ENCODE data around the gene CCND3.

Gene CCND3

GRCh38 chr6:41920921-41921711 is 20.5 kb downstream of the CCND3 start, which contains the start of the genes BYSL and MED20:
TSS of gene BYSL (plus strand) at chr6:41921499. CDS start at chr6:41921563, 64 bp downstream.
TSS of gene MED20 (minus strand) at chr6:41921139. CDS start at chr6:41921018, 121 bp downstream.
- DNase-seq = peak; percentile 96

DNA sequence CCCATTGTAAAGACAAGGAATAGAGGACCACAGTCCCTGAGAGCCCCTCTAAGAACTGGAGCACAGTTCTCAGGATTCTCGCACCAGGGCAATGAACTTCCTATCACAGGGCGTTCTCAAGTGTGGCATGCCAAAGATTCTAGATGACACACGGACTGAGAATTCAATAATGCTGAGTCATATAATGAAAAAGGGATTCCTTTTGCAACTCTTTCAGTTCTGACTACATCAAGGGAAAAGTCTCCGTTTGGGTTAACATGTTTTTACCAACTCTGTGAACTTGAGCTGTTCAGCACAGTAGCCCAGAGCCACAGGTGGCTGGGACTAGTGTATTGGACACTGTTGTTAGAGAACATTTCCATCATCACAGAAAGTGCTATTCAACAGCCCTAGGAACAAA is 24.1 kb downstream of the CCND3 start:
- DNase-seq = no peak

DNA sequence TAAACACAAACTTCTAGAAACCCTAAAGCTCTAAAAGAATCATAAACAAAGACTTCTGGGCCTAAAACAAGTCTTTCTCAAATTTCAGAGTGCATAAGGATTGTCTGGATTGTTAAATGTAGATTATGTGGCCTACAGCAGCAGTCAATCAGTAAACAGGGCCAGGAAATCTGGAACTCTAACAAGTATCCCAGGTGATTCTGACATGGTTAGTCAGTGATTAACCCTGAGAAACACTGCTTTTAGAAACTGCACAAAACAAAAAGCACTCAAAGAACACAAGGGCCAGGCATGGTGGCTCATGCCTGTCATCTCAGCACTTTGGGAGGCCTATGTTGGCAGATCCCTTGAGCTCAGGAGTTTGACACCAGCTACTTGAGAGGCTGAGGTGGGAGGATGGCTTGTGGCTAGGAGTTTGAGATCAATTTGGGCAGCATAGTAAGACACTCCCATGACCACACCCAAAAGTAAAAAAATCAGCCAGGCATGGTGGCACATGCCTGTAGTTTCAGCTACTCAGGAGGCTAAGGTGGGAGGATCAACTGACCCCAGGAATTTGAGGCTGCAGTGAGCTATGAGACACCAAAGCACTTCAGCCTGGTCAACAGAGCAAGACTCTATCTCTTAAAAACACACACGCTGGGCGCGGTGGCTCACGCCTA is 26.6 kb downstream of the CCND3 start:
- DNase-seq = no peak

GRCh38 chr6:41914343-41914742 is 27.3 kb downstream of the CCND3 start:
- no peak for DNase-seq

DNA sequence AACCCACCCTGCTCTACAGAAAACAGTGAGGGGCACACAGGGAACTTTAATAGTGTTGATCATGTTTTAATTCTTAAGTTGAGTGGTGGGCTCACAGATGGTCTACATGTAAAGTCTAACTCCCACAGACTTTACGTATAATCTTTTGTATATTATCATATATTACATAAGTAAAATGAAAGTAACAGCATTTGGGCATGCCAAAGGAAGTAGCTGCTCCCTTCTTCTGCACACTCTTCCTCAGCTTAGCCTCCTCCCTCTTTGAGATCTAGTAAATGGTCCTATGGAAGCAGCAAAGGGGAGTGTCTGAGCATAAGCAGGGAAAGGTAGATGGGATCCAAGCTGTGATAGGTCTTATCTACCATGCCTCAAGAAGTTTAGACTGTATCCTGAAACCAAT is 31.9 kb downstream of the CCND3 start:
- DNase-seq = no peak

DNA sequence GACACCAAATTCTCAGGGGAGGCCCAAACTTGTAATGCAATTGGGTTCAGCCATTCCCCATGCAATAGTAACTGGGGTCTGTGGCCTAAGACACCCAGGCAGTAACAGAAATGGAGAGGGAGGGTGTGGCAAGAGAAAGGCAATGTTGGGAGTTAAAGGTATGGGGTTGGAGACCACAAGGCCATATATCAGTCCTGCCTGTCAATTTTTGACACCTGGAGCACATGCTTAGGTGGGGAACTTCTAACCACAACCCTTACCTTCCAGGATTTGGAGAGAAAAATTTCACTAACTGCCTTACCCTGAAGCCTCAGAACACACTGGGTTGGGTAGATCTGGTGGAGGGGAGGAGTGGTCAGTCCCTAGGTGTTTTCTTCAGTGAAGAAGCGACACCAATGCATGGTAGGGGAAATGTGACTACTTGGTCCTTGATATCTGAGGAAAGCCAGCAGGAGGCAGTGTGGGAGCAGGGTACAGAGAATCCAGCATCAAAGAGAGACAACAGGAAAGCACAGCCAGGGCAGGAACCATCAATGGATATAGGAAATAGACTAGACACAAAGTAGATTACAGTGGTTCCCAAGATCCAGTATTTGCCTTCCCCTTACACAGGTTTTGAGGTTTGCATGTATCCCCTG is 39.6 kb downstream of the CCND3 start:
- DNase-seq = peak; percentile 67

- no peak for DNase-seq
These were observed 40.7 kb downstream of the CCND3 start for GRCh38 chr6:41900861-41901260.

- DNase-seq = no peak
These were observed 45.3 kb downstream of the CCND3 start for GRCh38 chr6:41896281-41896680.

DNA sequence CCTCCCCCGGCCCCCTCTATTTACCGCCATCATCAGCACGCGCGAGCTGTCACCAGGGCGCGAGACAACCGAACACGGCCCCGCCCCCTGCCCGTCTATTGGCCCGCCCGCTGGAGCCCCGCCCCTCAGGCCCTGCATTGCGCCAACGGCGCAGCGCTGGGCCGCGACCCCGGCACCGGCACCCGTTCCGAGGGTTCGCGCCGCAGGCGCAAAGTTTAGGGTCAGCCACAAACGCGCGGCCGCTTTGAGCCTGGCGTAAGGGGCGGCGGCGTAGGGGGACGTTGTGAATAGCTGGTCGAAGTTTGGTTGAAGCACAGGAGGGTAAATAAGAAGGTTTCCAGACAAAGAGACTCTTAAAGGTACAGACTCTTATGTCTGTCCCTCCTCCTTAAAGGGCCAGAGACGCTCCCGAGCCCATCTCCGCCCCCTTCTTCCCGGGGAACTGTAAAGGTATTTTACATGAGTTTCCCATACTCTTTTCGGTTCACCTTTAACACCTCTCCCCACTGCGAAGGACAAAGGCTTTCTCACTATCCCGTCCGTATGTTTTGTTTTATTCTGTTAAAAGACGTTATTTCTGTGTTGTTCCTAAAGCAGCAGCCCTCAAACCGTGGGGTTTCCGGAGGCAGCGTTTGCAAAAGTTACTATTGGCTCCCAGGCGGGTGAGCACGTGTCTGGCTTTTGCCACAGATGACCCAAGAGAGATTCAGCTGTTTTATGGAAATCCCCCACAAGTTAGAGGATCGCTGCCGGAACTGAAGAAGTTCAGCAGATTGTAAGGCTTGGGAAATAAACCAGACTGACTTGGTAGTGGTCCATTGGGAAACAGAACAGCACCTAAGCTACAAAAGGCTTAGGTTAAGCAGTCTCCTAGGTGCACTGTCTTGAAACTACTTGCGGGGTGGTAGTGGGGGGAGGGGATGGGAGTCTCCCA is 46.0 kb downstream of the CCND3 start, which contains the start of gene USP49:
TSS of gene USP49 (minus strand) at position 76 of the 934 bp plus-strand sequence. CDS start 88,392 bp downstream, outside the sequence.
- peak; percentile 92 for DNase-seq

DNA sequence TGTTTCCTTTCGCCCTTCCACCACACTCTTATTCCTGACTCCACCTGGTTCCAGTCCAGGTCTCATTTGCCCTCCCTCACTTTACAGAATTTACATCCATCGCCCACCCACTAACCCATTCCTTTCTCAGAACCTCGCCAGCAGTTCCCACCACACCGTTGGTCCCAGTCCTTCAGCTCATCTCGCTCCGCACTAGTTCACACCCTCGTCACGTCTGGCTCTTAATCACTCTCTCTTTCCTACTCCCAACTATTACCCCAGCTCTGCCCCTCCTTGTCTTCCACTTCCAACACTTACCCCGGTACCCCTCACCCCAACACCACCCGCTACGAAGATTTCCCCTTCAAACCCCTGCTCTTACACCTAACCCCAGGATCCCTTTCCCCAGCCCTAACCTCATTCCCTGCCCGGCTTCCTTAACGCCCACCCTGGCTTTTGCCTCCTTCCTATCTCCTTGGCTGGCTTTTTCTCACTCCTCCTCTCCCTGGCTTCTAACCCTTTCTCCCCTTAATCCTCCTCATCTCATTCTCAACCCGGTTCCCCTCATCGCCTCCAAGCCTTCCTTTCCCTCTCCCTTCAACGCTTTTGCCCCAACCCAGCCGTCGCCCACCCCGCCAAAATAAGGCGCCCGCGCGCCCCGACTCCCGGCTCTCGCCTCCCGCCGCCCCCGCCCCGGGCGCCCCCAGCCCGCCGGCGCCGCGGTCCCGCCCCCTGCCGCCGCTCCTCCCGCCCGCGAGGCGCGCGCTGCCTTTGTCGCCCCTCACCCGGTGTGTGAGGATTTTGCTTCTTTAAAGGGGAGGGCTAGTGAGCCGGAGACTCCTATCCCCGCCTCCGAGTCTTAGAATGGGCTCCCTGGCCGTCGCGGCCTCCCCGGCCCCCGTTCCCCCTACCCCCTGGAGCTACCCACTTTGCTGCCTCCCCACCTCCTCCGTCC is 47.0 kb downstream of the CCND3 start:
- peak; percentile 13 for DNase-seq

DNA sequence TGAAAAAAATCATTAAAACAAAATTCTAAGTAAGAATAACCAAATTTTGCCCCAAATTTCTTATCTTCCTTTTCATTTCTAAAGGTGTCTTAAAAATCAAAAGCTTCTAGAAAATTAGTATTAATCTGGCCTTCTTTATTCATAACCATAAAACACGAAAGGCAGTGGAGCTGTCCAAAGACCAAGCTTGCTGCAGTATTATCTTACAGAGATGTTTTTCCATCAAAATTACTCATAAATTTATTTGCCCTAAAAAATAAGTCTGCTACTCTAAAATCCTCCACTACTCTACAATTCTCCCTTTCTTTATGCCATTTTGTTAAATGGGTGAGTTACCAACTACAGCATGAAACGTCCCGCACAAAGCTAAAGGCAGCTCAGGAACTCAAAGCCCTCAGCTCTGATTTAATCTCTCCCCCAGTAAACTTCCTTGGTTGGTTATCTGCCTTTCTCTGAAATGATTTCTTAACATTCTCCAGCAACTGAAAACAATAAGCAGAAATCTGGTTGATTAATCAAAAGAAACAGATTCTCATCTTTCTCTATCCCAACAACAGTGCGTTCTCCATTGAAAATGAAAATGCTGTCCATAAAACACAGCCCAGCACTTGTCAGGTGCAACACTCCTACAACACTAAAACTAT is 48.6 kb downstream of the CCND3 start:
- no peak for DNase-seq

GRCh38 chr6:41887331-41887751 is 54.3 kb downstream of the CCND3 start:
- no peak for DNase-seq

GRCh38 chr6:41885930-41886329 is 55.7 kb downstream of the CCND3 start:
- DNase-seq = no peak

DNA sequence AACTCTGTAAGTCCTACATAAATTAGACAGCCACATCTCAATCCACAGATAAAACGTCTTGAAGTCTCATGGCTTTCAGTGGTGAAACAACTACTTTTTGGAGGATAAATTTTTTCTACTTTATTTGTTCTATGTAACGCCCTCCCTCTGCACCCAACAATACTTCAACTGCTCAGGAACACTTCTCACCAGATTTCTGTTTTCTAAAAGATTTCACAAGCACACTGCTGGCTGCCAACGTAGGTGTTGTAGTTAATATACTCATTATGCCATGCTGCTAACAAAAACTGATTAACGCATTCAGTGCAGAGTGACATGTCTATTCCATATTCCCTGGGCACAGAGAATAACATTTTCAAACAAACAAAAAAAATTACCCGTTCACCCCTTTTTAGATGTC is 56.7 kb downstream of the CCND3 start:
- DNase-seq = no peak

Data from stimulated activated CD4-positive, alpha-beta T cell treated with anti-CD3 and anti-CD28 coated beads, Interleukin-4, amount 100 ng/mL, for 24 hours (primary cell).